Measurements from ENCODE around the gene PTPN13. TPM values are rescaled to one million over a fixed set of nuclear protein-coding genes. Genes with fewer than 3 reads are reported as not detected.

PTPN13 gene
- total RNA-seq, 1 experiment from 2014 or later, result 107 TPM

DNA sequence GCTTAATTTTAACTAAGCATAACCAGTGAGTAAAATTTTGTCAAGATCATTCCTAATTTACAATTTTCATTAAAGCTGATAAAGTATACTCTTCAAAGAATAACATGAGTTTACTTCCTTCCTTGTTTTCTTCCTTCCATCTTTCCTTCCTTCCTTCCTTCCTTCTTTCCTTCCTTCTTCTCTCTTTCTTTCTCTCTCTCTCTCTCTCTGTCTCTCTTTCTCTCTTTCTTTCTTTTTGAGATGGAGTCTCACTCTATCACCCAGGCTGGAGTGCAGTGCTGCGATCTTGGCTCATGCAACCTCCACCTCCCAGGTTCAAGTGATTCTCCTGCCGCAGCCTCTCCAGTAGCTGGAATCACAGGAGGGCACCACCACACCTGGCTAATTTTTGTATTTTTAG lies 42.7 kb upstream of the PTPN13 start:
- no peak for DNase-seq (ENCODE audit: low spot score)
- no peaks in the 10 kb centered on the region for H3K27me3 ChIP-seq (replicated peaks; ENCODE audit: insufficient read depth, low read depth, low read length, poor library complexity)
- TF ChIP-seq EZH2 (IDR thresholded peaks at IDR 0.05; ENCODE audit: borderline replicate concordance, low read depth, low read length, poor library complexity, severe bottlenecking), result no peak
- TF ChIP-seq, protein P1, sequence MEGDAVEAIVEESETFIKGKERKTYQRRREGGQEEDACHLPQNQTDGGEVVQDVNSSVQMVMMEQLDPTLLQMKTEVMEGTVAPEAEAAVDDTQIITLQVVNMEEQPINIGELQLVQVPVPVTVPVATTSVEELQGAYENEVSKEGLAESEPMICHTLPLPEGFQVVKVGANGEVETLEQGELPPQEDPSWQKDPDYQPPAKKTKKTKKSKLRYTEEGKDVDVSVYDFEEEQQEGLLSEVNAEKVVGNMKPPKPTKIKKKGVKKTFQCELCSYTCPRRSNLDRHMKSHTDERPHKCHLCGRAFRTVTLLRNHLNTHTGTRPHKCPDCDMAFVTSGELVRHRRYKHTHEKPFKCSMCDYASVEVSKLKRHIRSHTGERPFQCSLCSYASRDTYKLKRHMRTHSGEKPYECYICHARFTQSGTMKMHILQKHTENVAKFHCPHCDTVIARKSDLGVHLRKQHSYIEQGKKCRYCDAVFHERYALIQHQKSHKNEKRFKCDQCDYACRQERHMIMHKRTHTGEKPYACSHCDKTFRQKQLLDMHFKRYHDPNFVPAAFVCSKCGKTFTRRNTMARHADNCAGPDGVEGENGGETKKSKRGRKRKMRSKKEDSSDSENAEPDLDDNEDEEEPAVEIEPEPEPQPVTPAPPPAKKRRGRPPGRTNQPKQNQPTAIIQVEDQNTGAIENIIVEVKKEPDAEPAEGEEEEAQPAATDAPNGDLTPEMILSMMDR (conservative IDR thresholded peaks at IDR 0.05; ENCODE audit: low read depth, low read length), result no peak
- H3K4me3 ChIP-seq (ENCODE audit: low read depth, low read length, poor library complexity, severe bottlenecking), result no peak overlapping the region
- POLR2A ChIA-PET (ENCODE audit: low non-redundant PET), result interaction anchor here (0.9 kb wide), 1 partner anchor 81 kb away, joined by 8 read pairs; no protein-coding TSS in a partner anchor
- peaks cover 61% of the 10 kb centered on the region for H3K4me1 ChIP-seq (ENCODE audit: insufficient read depth, low read length, poor library complexity, severe bottlenecking)
- H3K36me3 ChIP-seq (ENCODE audit: insufficient read depth, low read length, poor library complexity, severe bottlenecking), result no peaks in the 10 kb centered on the region
- CTCF ChIA-PET, result no interaction called here
- BruUV-seq (replicated peaks), result no TSS peak
- intact Hi-C loops (cut with micrococcal nuclease; ENCODE audit: unreplicated experiment), result loop anchor here (5.0 kb wide), 2 partner anchors 41 to 416 kb away; partner anchors contain the start of gene PTPN13
- H3K9me3 ChIP-seq (ENCODE audit: low read depth, low read length, poor library complexity, severe bottlenecking), result no peaks in the 10 kb centered on the region
- peak overlapping the region; percentile 91 for H3K27ac ChIP-seq (ENCODE audit: low read depth, low read length, poor library complexity, severe bottlenecking)

DNA sequence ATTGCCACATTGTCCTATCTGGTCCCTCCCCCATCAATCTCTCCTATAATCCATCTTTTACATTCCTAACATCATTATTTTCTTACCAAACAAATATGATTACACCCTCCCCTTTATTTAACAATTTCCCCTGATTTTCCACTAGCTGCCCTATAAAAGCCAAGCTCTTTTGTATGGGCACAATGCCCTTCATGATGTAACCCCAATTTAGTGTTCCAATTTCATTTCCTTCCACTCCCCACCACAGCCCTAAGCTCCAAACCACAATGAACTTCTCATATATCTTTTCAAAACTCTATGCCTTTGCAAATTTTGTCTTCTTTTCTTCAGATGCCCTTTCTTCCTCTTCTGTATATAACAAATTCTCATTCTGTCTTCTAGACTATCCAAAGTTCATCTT lies 39.5 kb upstream of the PTPN13 start:
- no peaks in the 10 kb centered on the region for H3K9me3 ChIP-seq (ENCODE audit: low read depth, low read length, poor library complexity, severe bottlenecking)
- H3K27ac ChIP-seq (ENCODE audit: low read depth, low read length, poor library complexity, severe bottlenecking), result peak overlapping the region; percentile 99
- peak; percentile 86 for DNase-seq (ENCODE audit: low spot score)
- H3K4me1 ChIP-seq (ENCODE audit: insufficient read depth, low read length, poor library complexity, severe bottlenecking), result peaks cover 92% of the 10 kb centered on the region
- H3K4me3 ChIP-seq (ENCODE audit: low read depth, low read length, poor library complexity, severe bottlenecking), result no peak overlapping the region
- ChIA-PET POLR2A (ENCODE audit: low non-redundant PET) (interaction anchor here (0.6 kb wide), 1 partner anchor 39 kb away, joined by 3 read pairs; the partner anchor contains the start of gene PTPN13), CTCF (no interaction called here)
- no TSS peak for BruUV-seq (replicated peaks)
- no peaks in the 10 kb centered on the region for H3K27me3 ChIP-seq (replicated peaks; ENCODE audit: insufficient read depth, low read depth, low read length, poor library complexity)
- TF ChIP-seq, protein P1 (conservative IDR thresholded peaks at IDR 0.05; ENCODE audit: low read depth, low read length), result no peak
- TF ChIP-seq EZH2 (IDR thresholded peaks at IDR 0.05; ENCODE audit: borderline replicate concordance, low read depth, low read length, poor library complexity, severe bottlenecking), result no peak
- no peaks in the 10 kb centered on the region for H3K36me3 ChIP-seq (ENCODE audit: insufficient read depth, low read length, poor library complexity, severe bottlenecking)
- intact Hi-C loops (cut with micrococcal nuclease; ENCODE audit: unreplicated experiment), result loop anchor here (5.0 kb wide), 2 partner anchors 38 to 413 kb away; partner anchors contain the start of gene PTPN13

DNA sequence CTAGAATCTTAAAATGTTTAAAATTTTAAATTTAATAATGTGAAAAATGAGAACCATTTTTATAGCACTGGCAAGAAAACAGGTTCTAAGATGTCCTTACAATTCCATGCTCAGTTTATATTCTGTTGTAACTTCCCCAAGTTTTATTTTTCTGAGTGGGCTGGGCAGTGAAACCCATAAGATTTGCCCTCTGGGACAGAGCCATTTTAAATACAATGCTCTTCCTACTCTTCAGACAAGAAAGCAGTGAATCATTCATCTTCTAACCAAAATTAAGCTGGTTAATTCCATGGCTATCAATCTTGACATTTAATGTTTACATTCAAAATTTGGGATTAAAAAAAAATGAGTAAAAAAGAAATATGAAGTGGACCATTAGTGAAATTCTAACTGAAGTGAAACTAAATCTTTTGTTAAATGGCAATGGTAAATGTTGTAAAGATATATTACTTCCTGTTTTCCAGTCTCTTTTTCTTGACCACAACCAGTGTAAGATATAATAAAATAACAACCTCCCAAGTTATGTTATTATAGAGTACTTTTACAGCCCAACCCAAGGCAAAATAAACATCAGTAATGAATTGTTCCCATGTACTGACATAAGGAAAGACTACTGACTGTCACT lies 37.2 kb upstream of the PTPN13 start:
- POLR2A ChIA-PET (ENCODE audit: low non-redundant PET), result no interaction called here
- DNase-seq (ENCODE audit: low spot score), result peak; percentile 60
- CTCF ChIA-PET, result no interaction called here
- Histone ChIP-seq H3K4me1 (ENCODE audit: insufficient read depth, low read length, poor library complexity, severe bottlenecking) (peaks cover 87% of the 10 kb centered on the region), H3K9me3 (ENCODE audit: low read depth, low read length, poor library complexity, severe bottlenecking) (no peaks in the 10 kb centered on the region), H3K27ac (ENCODE audit: low read depth, low read length, poor library complexity, severe bottlenecking) (peak overlapping the region; percentile 99), H3K27me3 (replicated peaks; ENCODE audit: insufficient read depth, low read depth, low read length, poor library complexity) (no peaks in the 10 kb centered on the region), H3K36me3 (ENCODE audit: insufficient read depth, low read length, poor library complexity, severe bottlenecking) (no peaks in the 10 kb centered on the region), H3K4me3 (ENCODE audit: low read depth, low read length, poor library complexity, severe bottlenecking) (no peak overlapping the region)
- no TSS peak for BruUV-seq (replicated peaks)
- intact Hi-C loops (cut with micrococcal nuclease; ENCODE audit: unreplicated experiment), result no loop called here
- TF ChIP-seq, protein P1 (conservative IDR thresholded peaks at IDR 0.05; ENCODE audit: low read depth, low read length), result no peak
- no peak for TF ChIP-seq EZH2 (IDR thresholded peaks at IDR 0.05; ENCODE audit: borderline replicate concordance, low read depth, low read length, poor library complexity, severe bottlenecking)
